Measurements from ENCODE around the gene STIM2.
"Not testable (repeated sequence)": the region's sequence is repeated elsewhere in the genome, so short reads cannot be mapped to it uniquely, and the experiment has no call there.

Gene STIM2

GRCh38 chr4:26860157-26860921 lies at the start of gene STIM2:
Gene STIM2, plus strand, starts transcription at chr4:26860841.
- DNase-seq (ENCODE audit: extremely low spot score): peak; percentile 80
- ChIA-PET CTCF (no interaction called here), POLR2A (interaction anchor here (0.8 to 1.2 kb wide), 2 partner anchors 18 to 21 kb away, joined by 3 read pairs; no protein-coding TSS in a partner anchor)
- no peak for TF ChIP-seq NFRKB (IDR thresholded peaks at IDR 0.05)
- peak; percentile 35; the same call in 1 of the 2 replicates for TF ChIP-seq L3MBTL2 (conservative IDR thresholded peaks at IDR 0.05)
- TF ChIP-seq LEF1 (IDR thresholded peaks at IDR 0.05; ENCODE audit: borderline replicate concordance): no peak
- no peak for TF ChIP-seq ARNT (IDR thresholded peaks at IDR 0.05)
- no peak for TF ChIP-seq BHLHE40 (IDR thresholded peaks at IDR 0.05; ENCODE audit: borderline replicate concordance)
- no peak for TF ChIP-seq CTBP1 (IDR thresholded peaks at IDR 0.05; ENCODE audit: borderline replicate concordance)
- no peak for TF ChIP-seq HDGF (IDR thresholded peaks at IDR 0.05; ENCODE audit: borderline replicate concordance)

GRCh38 chr4:26811571-26811970 lies 49.1 kb upstream of the STIM2 start:
- CTCF ChIA-PET; POLR2A ChIA-PET; DNase-seq (ENCODE audit: extremely low spot score): not testable (repeated sequence)

- CTCF ChIA-PET: no interaction called here
- no peak for DNase-seq (ENCODE audit: extremely low spot score)
- POLR2A ChIA-PET: no interaction called here
- TF ChIP-seq PKNOX1 (IDR thresholded peaks at IDR 0.05): no peak
- TF ChIP-seq NFRKB (IDR thresholded peaks at IDR 0.05): no peak
- no peak for TF ChIP-seq FOXA1 (IDR thresholded peaks at IDR 0.05)
- no peak for TF ChIP-seq TARDBP (IDR thresholded peaks at IDR 0.05)
- TF ChIP-seq FOXM1 (IDR thresholded peaks at IDR 0.05; ENCODE audit: borderline replicate concordance): no peak
- TF ChIP-seq ARNT (IDR thresholded peaks at IDR 0.05): no peak
Measured at GRCh38 chr4:26812049-26812714, 48.5 kb upstream of the STIM2 start.

- POLR2A ChIA-PET: no interaction called here
- TF ChIP-seq BHLHE40 (IDR thresholded peaks at IDR 0.05; ENCODE audit: borderline replicate concordance) (no peak), FOXA1 (IDR thresholded peaks at IDR 0.05) (no peak), NFRKB (IDR thresholded peaks at IDR 0.05) (no peak), ARNT (IDR thresholded peaks at IDR 0.05) (no peak), SP1 (IDR thresholded peaks at IDR 0.05) (no peak), ELF4 (IDR thresholded peaks at IDR 0.05) (no peak), CTBP1 (IDR thresholded peaks at IDR 0.05; ENCODE audit: borderline replicate concordance) (no peak), TARDBP (IDR thresholded peaks at IDR 0.05) (no peak), FOXK2 (IDR thresholded peaks at IDR 0.05) (no peak), HDGF (IDR thresholded peaks at IDR 0.05; ENCODE audit: borderline replicate concordance) (no peak), LEF1 (IDR thresholded peaks at IDR 0.05; ENCODE audit: borderline replicate concordance) (no peak), L3MBTL2 (conservative IDR thresholded peaks at IDR 0.05) (no peak)
- CTCF ChIA-PET: no interaction called here
- DNase-seq (ENCODE audit: extremely low spot score): no peak
Measured at GRCh38 chr4:26813698-26814097, 46.9 kb upstream of the STIM2 start.

GRCh38 chr4:26815199-26815598 lies 45.4 kb upstream of the STIM2 start:
- POLR2A ChIA-PET: no interaction called here
- CTCF ChIA-PET: no interaction called here
- no peak for DNase-seq (ENCODE audit: extremely low spot score)
- TF ChIP-seq FOXM1 (IDR thresholded peaks at IDR 0.05; ENCODE audit: borderline replicate concordance) (no peak), CTBP1 (IDR thresholded peaks at IDR 0.05; ENCODE audit: borderline replicate concordance) (no peak), HDGF (IDR thresholded peaks at IDR 0.05; ENCODE audit: borderline replicate concordance) (no peak), FOXA1 (IDR thresholded peaks at IDR 0.05) (no peak), TARDBP (IDR thresholded peaks at IDR 0.05) (no peak), ZNF384 (IDR thresholded peaks at IDR 0.05) (no peak), FOXK2 (IDR thresholded peaks at IDR 0.05) (no peak)

GRCh38 chr4:26815706-26816105 lies 44.9 kb upstream of the STIM2 start:
- ChIA-PET POLR2A (no interaction called here), CTCF (no interaction called here)
- no peak for TF ChIP-seq FOXA1 (IDR thresholded peaks at IDR 0.05)
- TF ChIP-seq NFRKB (IDR thresholded peaks at IDR 0.05): no peak
- no peak for TF ChIP-seq L3MBTL2 (conservative IDR thresholded peaks at IDR 0.05)
- no peak for TF ChIP-seq FOXK2 (IDR thresholded peaks at IDR 0.05)
- TF ChIP-seq PKNOX1 (IDR thresholded peaks at IDR 0.05): no peak
- TF ChIP-seq LEF1 (IDR thresholded peaks at IDR 0.05; ENCODE audit: borderline replicate concordance): no peak
- no peak for TF ChIP-seq HDGF (IDR thresholded peaks at IDR 0.05; ENCODE audit: borderline replicate concordance)
- no peak for TF ChIP-seq FOXM1 (IDR thresholded peaks at IDR 0.05; ENCODE audit: borderline replicate concordance)
- TF ChIP-seq SP1 (IDR thresholded peaks at IDR 0.05): no peak
- TF ChIP-seq ARNT (IDR thresholded peaks at IDR 0.05): no peak
- TF ChIP-seq CTBP1 (IDR thresholded peaks at IDR 0.05; ENCODE audit: borderline replicate concordance): no peak
- no peak for DNase-seq (ENCODE audit: extremely low spot score)

GRCh38 chr4:26819026-26819425 lies 41.6 kb upstream of the STIM2 start:
- ChIA-PET POLR2A (no interaction called here), CTCF (no interaction called here)
- DNase-seq (ENCODE audit: extremely low spot score): no peak
- TF ChIP-seq L3MBTL2 (conservative IDR thresholded peaks at IDR 0.05): no peak
- no peak for TF ChIP-seq CTBP1 (IDR thresholded peaks at IDR 0.05; ENCODE audit: borderline replicate concordance)
